Activated B cell treated with CpG ODN at 0.5 μM for 24 hours (primary cell): Measurements from ENCODE around the gene LSM5. TPM values are rescaled to one million over a fixed set of nuclear protein-coding genes. Genes with fewer than 3 reads are reported as not detected.
A peak's percentile ranks its signal among the peaks of the same experiment; 100 is the strongest.

Experiments
- ATAC-seq: fragments of 200-7000 bp; cut with Tn5 transposase; one replicate; pipeline ENCODE4 v1.10.0; 2021; ENCODE audit warnings: low read depth, mild to moderate bottlenecking, moderate library complexity
- CTCF ChIA-PET: fragments of 350-600 bp; sonication (Branson Sonifier 250); formaldehyde crosslinking; loops from one replicate; lab custom pipeline; 2021; ENCODE audit warnings: antibody characterized with exemption; lab: Charles Lee
- POLR2A ChIA-PET: fragments of 350-600 bp; sonication (Branson Sonifier 250); formaldehyde crosslinking; loops from one replicate; lab custom pipeline; 2021; ENCODE audit warnings: antibody characterized with exemption; lab: Charles Lee
- DNase-seq: peaks from one replicate; pipeline ENCODE4 v3.0.0; 2022
- H3K27ac Mint-ChIP-seq: one replicate; pipeline ENCODE4 v1.8.0; 2020; ENCODE audit warnings: mixed read lengths
- H3K27me3 Mint-ChIP-seq: one replicate; pipeline ENCODE4 v1.8.0; 2021; ENCODE audit warnings: mixed read lengths
- H3K36me3 Mint-ChIP-seq: one replicate; pipeline ENCODE4 v1.8.0; 2021; ENCODE audit warnings: low read depth, mixed read lengths
- H3K4me1 Mint-ChIP-seq: one replicate; pipeline ENCODE4 v1.8.0; 2021; ENCODE audit warnings: mixed read lengths
- H3K4me3 Mint-ChIP-seq: one replicate; pipeline ENCODE4 v1.8.0; 2020; ENCODE audit warnings: mild to moderate bottlenecking, mixed read lengths
- H3K9me3 Mint-ChIP-seq: one replicate; pipeline ENCODE4 v1.8.0; 2020; ENCODE audit warnings: mixed read lengths
- intact Hi-C: fragments of 100-400 bp; cut with micrococcal nuclease; formaldehyde crosslinking; loops from one replicate; pipeline ENCODE4 v1.15.1; 2024
- total RNA-seq: library from RNA; stranded (reverse); gene quantifications from 2 replicates; pipeline ENCODE4 v1.2.3, GENCODE V29; 2022
- TF ChIP-seq, protein P1 (sequence below): fragments of 200-600 bp; IDR thresholded peaks from one replicate; pipeline ENCODE4 v1.8.0; 2022; ENCODE audit warnings: antibody characterized with exemption, mild to moderate bottlenecking

The LSM5 gene
- total RNA-seq, 1 donor from 2014 or later: 53.3 TPM

DNA sequence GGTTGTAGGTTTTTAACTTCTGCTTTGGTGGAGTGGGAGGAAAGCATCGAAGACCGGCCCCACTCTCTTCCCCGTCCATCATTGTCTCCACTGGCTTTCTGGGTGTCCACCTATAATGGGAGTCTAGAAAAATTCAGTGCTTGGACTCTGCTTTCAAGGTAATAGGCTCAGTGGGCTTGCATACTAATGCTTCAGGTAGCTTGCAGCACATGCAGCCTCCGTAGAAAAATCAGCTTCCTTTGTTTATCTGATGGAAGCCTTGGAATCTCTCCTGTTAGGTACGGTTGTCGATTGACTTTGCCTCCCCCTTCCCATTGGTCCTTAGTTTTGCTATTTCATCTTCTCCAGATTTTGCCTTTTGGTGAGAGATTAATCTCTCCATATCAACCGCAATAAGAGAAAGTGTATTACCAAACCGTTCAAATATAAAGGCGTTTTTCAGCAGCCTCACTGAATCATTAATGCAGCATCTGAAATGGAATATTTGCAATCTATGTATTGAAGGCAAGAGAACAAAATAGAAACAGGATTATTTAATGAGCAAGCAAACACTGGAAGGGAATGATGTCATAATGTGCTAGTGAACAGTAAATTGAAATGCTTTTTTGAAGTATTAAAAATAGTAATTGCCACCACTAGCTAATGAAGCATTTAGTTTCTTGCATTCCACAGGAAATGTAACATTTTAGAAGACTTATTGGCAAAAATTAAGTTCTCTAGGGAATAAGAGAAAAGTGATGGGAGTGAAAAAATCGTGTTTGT is 6.1 kb upstream of the LSM5 start:
- Mint-ChIP-seq H3K9me3 (no peaks in the 10 kb centered on the region), H3K27me3 (no peaks in the 10 kb centered on the region), H3K4me1 (peaks cover 44% of the 10 kb centered on the region), H3K27ac (peak overlapping the region; percentile 96), H3K4me3 (peak overlapping the region; percentile 93), H3K36me3 (peaks cover 22% of the 10 kb centered on the region)
- POLR2A ChIA-PET: interaction anchor here (0.6 to 1.7 kb wide), 14 partner anchors 8 to 1725 kb away, joined by 3 to 13 read pairs (median 4); partner anchors contain the start of genes KBTBD2, NT5C3A and RP9
- ATAC-seq: no peak
- no peak for DNase-seq
- TF ChIP-seq, protein P1, sequence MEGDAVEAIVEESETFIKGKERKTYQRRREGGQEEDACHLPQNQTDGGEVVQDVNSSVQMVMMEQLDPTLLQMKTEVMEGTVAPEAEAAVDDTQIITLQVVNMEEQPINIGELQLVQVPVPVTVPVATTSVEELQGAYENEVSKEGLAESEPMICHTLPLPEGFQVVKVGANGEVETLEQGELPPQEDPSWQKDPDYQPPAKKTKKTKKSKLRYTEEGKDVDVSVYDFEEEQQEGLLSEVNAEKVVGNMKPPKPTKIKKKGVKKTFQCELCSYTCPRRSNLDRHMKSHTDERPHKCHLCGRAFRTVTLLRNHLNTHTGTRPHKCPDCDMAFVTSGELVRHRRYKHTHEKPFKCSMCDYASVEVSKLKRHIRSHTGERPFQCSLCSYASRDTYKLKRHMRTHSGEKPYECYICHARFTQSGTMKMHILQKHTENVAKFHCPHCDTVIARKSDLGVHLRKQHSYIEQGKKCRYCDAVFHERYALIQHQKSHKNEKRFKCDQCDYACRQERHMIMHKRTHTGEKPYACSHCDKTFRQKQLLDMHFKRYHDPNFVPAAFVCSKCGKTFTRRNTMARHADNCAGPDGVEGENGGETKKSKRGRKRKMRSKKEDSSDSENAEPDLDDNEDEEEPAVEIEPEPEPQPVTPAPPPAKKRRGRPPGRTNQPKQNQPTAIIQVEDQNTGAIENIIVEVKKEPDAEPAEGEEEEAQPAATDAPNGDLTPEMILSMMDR: no peak
- CTCF ChIA-PET: interaction anchor here (1.1 kb wide), 1 partner anchor 29 kb away, joined by 3 read pairs; no protein-coding TSS in a partner anchor
- intact Hi-C loops: loop anchor here (2.0 to 10.0 kb wide), 3 partner anchors 45 to 1901 kb away; partner anchors contain the start of gene GARS1

DNA sequence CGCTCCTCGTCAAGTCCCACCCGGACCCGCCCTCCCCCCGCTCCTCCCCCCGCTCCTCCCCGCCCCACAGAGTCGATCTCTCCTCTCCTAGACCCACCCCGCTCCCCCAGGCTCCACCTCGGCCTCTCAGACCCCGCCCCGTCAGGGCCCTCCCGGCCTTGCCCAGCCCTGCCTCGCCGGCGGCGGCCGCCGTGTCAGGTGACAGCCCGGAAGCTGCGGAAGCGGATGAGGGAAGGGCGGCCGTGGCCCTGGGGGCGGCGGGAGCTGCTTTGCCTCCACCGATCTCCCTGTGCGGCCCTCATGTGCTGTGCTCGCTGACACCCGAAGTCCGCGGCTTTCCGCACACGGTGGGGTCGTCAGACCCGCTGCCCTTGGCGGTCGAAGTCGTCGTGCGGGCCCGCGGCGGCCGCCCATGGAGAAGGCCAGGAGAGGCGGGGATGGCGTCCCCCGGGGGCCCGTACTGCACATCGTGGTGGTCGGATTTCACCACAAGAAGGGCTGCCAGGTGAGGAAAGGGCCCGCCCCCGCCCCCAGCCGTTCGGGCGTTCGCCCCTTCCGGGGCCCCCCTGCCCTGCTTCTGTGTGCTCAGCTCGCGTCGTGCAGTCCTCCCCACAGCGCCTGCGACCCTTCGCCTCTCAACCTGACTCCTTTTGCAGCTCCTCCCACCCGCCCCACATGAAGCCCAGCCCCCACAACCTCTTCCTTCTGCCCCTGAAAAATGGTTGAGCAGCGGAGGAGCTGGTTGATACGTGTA is 5.3 kb upstream of the LSM5 start, which contains the start of gene AVL9:
Gene AVL9, plus strand, starts transcription at position 192 of the 754 bp plus-strand sequence. Its CDS starts 221 bp downstream, at position 413.
- Mint-ChIP-seq H3K27ac (peak within 1 kb of the TSS; percentile 96), H3K4me1 (peaks cover 40% of the 10 kb centered on the region), H3K4me3 (peak within 1 kb of the TSS; percentile 93), H3K27me3 (no peaks in the 10 kb centered on the region), H3K9me3 (no peaks in the 10 kb centered on the region), H3K36me3 (peaks cover 23% of the 10 kb centered on the region)
- DNase-seq: peak; percentile 98
- ChIA-PET CTCF (interaction anchor here (1.1 kb wide), 1 partner anchor 29 kb away, joined by 3 read pairs; no protein-coding TSS in a partner anchor), POLR2A (interaction anchor here (0.6 to 1.7 kb wide), 16 partner anchors 9 to 1901 kb away, joined by 3 to 13 read pairs (median 4); partner anchors contain the start of genes GARS1, KBTBD2, NT5C3A and RP9)
- TF ChIP-seq, protein P1: no peak
- intact Hi-C loops: loop anchor here (1.0 to 10.0 kb wide), 8 partner anchors 21 to 1901 kb away; partner anchors contain the start of genes BBS9, GARS1 and NT5C3A
- peak; percentile 96 for ATAC-seq

DNA sequence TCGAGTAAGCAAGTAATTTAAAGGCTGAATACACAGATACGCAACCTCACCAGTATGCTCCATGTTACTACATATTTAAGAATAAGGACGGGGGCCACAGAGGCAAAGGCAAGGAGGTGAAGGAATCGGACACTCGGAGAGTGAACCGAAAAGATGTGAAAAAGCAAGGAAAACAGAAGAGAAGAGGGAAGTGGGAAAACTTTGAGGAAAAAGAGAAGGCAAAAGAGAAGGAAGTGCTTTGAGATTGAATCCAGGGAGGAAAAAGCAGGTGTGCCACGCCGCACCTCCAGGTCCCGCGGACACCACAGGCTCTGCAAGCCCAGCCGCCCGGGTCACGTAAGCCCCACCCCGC is 4.7 kb upstream of the LSM5 start:
- ChIA-PET POLR2A (interaction anchor here (0.6 to 1.7 kb wide), 11 partner anchors 9 to 1901 kb away, joined by 3 to 13 read pairs (median 5); partner anchors contain the start of genes GARS1, KBTBD2, NT5C3A and RP9), CTCF (no interaction called here)
- ATAC-seq (no peak), DNase-seq (no peak)
- Mint-ChIP-seq H3K36me3 (peaks cover 26% of the 10 kb centered on the region), H3K4me3 (peak overlapping the region; percentile 93), H3K27ac (peak overlapping the region; percentile 93), H3K4me1 (peaks cover 40% of the 10 kb centered on the region), H3K9me3 (no peaks in the 10 kb centered on the region), H3K27me3 (no peaks in the 10 kb centered on the region)
- TF ChIP-seq, protein P1: no peak
- intact Hi-C loops: loop anchor here (1.0 to 10.0 kb wide), 9 partner anchors 22 to 1900 kb away; partner anchors contain the start of genes BBS9, GARS1, NT5C3A and RP9

DNA sequence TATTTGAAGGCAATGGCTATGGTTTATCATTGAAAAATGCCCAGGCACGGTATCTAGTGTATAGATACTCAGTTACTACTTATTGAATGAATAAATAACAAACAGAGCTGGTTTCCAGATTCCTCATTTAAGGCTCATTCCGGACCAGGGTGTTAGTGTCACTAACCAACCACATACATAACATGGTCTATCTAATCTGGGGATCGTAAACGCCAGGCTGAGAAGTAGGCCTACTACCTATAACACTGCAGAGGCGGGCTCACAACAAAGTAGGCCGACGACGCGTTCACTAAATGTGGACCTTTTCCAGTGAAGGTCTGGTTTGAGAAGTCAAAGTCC is 423 bp downstream of the LSM5 start:
- ChIA-PET POLR2A (interaction anchor here (0.5 to 1.4 kb wide), 5 partner anchors 11 to 572 kb away, joined by 3 to 10 read pairs (median 3); partner anchors contain the start of genes KBTBD2 and NT5C3A), CTCF (interaction anchor here (1.0 kb wide), 1 partner anchor 84 kb away, joined by 3 read pairs; no protein-coding TSS in a partner anchor)
- no peaks in the 10 kb centered on the region for H3K9me3 Mint-ChIP-seq
- no peak for ATAC-seq
- TF ChIP-seq, protein P1: no peak
- no peaks in the 10 kb centered on the region for H3K27me3 Mint-ChIP-seq
- peaks cover 21% of the 10 kb centered on the region for H3K4me1 Mint-ChIP-seq
- peak overlapping the region; percentile 93 for H3K27ac Mint-ChIP-seq
- peaks cover 43% of the 10 kb centered on the region for H3K36me3 Mint-ChIP-seq
- peak overlapping the region; percentile 95 for H3K4me3 Mint-ChIP-seq
- intact Hi-C loops: loop anchor here (1.0 to 10.0 kb wide), 6 partner anchors 61 to 1895 kb away; partner anchors contain the start of genes BBS9, GARS1 and RP9
- DNase-seq: no peak
